Chondrocyte (in vitro differentiated cells): Measurements from ENCODE around the gene ATP8B4. TPM values are rescaled to one million over a fixed set of nuclear protein-coding genes. Genes with fewer than 3 reads are reported as not detected.

Source experiments
- DNase-seq: peaks from one replicate; pipeline ENCODE4 v3.0.0; 2021; ENCODE audit warnings: mixed read lengths, low spot score
- H3K27ac Mint-ChIP-seq: one replicate; pipeline ENCODE4 v1.8.0; 2021; ENCODE audit warnings: mild to moderate bottlenecking, moderate library complexity, mixed read lengths; ENCODE audit not compliant: unreplicated experiment
- H3K27me3 Mint-ChIP-seq: 2 replicates; pipeline ENCODE4 v1.8.0; 2021; ENCODE audit warnings: low read depth, mixed read lengths
- H3K36me3 Mint-ChIP-seq: 2 replicates; pipeline ENCODE4 v1.8.0; 2021; ENCODE audit warnings: low read depth, mixed read lengths
- H3K4me1 Mint-ChIP-seq: 2 replicates; pipeline ENCODE4 v1.8.0; 2021; ENCODE audit warnings: low read depth, mild to moderate bottlenecking, mixed read lengths
- H3K4me3 Mint-ChIP-seq: one replicate; pipeline ENCODE4 v1.8.0; 2021; ENCODE audit warnings: mild to moderate bottlenecking, moderate library complexity, mixed read lengths; ENCODE audit not compliant: unreplicated experiment
- H3K9me3 Mint-ChIP-seq: 2 replicates; pipeline ENCODE4 v1.8.0; 2021; ENCODE audit warnings: low read depth, mixed read lengths
- total RNA-seq: library from RNA; stranded (reverse); gene quantifications from 3 replicates; pipeline ENCODE4 v1.2.1, GENCODE V29; 2021
- TF ChIP-seq, protein P1 (sequence below): fragments of 200-600 bp; sonication (generic); IDR thresholded peaks from 2 replicates; pipeline ENCODE4 v1.5.0; 2021; ENCODE audit warnings: antibody characterized with exemption, mild to moderate bottlenecking, moderate library complexity

Gene ATP8B4
- total RNA-seq, 1 donor from 2014 or later = not detected

DNA sequence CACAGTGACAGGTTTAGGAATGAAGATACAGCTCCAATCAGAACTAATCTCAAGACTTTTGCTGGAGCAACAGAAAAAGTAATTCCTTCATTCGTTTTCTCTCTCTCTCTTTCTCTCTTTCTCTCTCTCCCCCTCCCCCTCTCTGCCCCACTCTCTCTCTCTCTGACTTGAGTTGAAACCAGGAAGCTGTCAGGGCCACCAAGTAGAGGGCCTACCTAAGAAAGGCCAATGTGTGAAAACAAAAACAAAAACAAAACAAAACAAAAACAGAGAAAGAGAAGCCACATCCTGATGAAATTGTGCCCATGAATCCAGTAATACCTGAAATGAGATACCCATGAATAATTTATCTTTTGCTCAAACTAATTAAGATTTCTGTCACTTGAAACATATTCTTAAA, 72.9 kb downstream of the ATP8B4 start:
- H3K9me3 Mint-ChIP-seq = peaks cover 17% of the 10 kb centered on the region

DNA sequence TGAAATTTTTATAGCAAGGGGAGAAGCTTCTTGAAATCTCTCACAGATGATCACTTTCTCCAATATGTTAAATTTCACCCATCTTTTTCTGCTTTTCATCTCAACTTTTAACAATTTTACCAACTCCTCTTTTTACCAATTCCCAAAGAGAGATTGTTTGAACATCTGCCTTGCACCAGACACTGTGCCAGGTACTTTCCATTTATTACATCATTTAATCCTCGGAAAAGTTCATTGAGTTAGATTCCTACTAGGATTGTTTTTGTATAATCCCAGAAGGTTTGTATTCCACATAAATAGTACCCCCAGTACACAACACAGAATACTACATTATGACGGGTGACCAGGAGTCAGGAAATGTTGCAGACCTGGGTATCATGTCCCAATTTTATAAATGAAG, 74.1 kb downstream of the ATP8B4 start:
- H3K9me3 Mint-ChIP-seq = peaks cover 17% of the 10 kb centered on the region
- H3K4me1 Mint-ChIP-seq = no peaks in the 10 kb centered on the region
- H3K27me3 Mint-ChIP-seq = peaks cover 17% of the 10 kb centered on the region
- no peak overlapping the region for H3K27ac Mint-ChIP-seq
- no peak overlapping the region for H3K4me3 Mint-ChIP-seq
- TF ChIP-seq, protein P1, sequence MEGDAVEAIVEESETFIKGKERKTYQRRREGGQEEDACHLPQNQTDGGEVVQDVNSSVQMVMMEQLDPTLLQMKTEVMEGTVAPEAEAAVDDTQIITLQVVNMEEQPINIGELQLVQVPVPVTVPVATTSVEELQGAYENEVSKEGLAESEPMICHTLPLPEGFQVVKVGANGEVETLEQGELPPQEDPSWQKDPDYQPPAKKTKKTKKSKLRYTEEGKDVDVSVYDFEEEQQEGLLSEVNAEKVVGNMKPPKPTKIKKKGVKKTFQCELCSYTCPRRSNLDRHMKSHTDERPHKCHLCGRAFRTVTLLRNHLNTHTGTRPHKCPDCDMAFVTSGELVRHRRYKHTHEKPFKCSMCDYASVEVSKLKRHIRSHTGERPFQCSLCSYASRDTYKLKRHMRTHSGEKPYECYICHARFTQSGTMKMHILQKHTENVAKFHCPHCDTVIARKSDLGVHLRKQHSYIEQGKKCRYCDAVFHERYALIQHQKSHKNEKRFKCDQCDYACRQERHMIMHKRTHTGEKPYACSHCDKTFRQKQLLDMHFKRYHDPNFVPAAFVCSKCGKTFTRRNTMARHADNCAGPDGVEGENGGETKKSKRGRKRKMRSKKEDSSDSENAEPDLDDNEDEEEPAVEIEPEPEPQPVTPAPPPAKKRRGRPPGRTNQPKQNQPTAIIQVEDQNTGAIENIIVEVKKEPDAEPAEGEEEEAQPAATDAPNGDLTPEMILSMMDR = no peak
- peaks cover 2% of the 10 kb centered on the region for H3K36me3 Mint-ChIP-seq
- DNase-seq = no peak

More for the DNA sequence above, 72.9 kb downstream of the ATP8B4 start:
- Mint-ChIP-seq H3K36me3 (peaks cover 2% of the 10 kb centered on the region), H3K4me1 (no peaks in the 10 kb centered on the region), H3K27ac (no peak overlapping the region), H3K27me3 (peaks cover 13% of the 10 kb centered on the region), H3K4me3 (no peak overlapping the region)
- no peak for DNase-seq
- TF ChIP-seq, protein P1 = no peak

DNA sequence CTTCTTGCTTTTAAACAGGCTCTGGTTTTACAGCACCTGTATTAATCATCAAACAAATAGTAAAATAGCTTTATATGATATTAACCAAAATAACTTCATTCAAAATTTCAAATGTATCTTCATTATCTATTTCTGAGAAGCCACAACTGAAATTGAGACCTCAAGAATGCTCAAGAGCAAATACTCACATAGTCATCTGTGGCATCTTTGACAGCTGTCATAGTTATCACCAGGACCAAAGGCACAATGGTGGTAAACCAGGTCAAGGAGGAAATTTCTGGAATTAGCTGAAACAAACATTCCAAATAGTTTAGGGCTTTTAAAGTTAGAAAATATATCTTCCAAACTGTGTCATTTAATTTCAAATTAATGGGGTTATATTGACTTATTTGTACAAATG, 74.6 kb downstream of the ATP8B4 start:
- Mint-ChIP-seq H3K4me1 (no peaks in the 10 kb centered on the region), H3K9me3 (peaks cover 17% of the 10 kb centered on the region), H3K27me3 (peaks cover 17% of the 10 kb centered on the region), H3K27ac (no peak overlapping the region), H3K4me3 (no peak overlapping the region), H3K36me3 (peaks cover 2% of the 10 kb centered on the region)
- TF ChIP-seq, protein P1 = no peak
- DNase-seq = no peak

DNA sequence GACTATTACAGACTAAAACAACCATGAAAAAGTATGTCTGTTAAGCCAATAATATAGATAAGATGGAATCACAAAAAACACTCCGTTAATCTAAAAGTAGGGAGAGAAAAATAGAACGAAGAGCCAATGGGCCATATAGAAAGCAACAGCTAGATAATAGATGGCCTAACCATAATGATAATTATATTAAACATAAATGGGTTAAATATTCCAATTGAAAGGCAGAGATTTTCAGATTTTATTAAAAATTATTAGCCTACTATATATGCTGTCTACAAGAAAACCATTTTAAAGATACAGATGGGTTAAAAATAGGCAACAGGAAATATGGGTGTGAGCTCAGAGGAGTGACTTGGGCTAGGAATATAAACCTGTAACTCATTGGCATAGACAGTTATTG, 76.3 kb downstream of the ATP8B4 start:
- H3K27ac Mint-ChIP-seq = no peak overlapping the region
- TF ChIP-seq, protein P1 = no peak

DNA sequence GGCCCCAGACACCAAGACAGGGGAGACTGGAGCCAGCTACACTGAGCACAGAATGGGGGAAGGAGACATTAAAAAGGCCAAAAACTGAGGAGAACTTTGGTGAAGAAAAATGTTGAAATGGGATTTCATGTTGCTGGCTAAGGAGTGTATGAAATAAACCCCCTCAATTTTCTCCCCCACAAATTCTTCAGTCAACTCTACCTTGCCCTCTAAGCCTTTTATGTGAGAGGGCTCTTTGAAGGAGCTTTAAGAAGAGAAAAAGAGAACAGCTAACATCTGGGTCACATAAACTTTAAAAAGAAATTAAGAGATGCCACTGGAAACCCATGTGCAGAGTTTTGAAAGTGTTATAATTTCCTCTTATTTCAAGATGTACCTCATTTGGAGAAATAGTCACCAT, 88.6 kb downstream of the ATP8B4 start:
- Mint-ChIP-seq H3K9me3 (no peaks in the 10 kb centered on the region), H3K4me3 (no peak overlapping the region), H3K36me3 (no peaks in the 10 kb centered on the region), H3K27me3 (peaks cover 27% of the 10 kb centered on the region), H3K4me1 (no peaks in the 10 kb centered on the region), H3K27ac (no peak overlapping the region)
- TF ChIP-seq, protein P1 = no peak
- no peak for DNase-seq

More for the DNA sequence above, 76.3 kb downstream of the ATP8B4 start:
- Mint-ChIP-seq H3K4me3 (no peak overlapping the region), H3K36me3 (peaks cover 2% of the 10 kb centered on the region), H3K27me3 (peaks cover 22% of the 10 kb centered on the region), H3K4me1 (no peaks in the 10 kb centered on the region), H3K9me3 (peaks cover 14% of the 10 kb centered on the region)
- DNase-seq = no peak
